B cell (primary cell): ENCODE measurements around the gene RSPH9. TPM values are rescaled to one million over a fixed set of nuclear protein-coding genes. Genes with fewer than 3 reads are reported as not detected.

Experiments
- ATAC-seq: fragments of 200-7000 bp; cut with Tn5 transposase; one replicate; pipeline ENCODE4 v1.10.0; 2021; ENCODE audit warnings: low read depth, mild to moderate bottlenecking, moderate number of reproducible peaks, moderate library complexity
- CTCF ChIA-PET: fragments of 350-600 bp; sonication (Branson Sonifier 250); formaldehyde crosslinking; loops from one replicate; lab custom pipeline; 2021; ENCODE audit warnings: antibody characterized with exemption, inconsistent platforms; lab: Charles Lee
- POLR2A ChIA-PET: fragments of 350-600 bp; sonication (Branson Sonifier 250); formaldehyde crosslinking; loops from one replicate; lab custom pipeline; 2021; ENCODE audit warnings: antibody characterized with exemption; lab: Charles Lee
- DNase-seq: peaks from one replicate; pipeline ENCODE4 v3.0.0; 2013
- H2AFZ ChIP-seq: 2 replicates; pipeline ENCODE4 v1.6.1; 2012; ENCODE audit warnings: mild to moderate bottlenecking, low read depth, low read length; ENCODE audit not compliant: insufficient read depth, poor library complexity, severe bottlenecking
- H3K27ac ChIP-seq, 2 donors: 1 replicate in 1 of 2; 2 replicates in 1 of 2; pipeline ENCODE4 v1.5.1; 2012 to 2013; ENCODE audit warnings: low read length in 2 of 2, mild to moderate bottlenecking in 2 of 2, moderate library complexity in 1 of 2
- H3K27me3 ChIP-seq, 4 experiments: fragments of 200-600 bp in 1 of 4; sonication (generic) in 1 of 4; replicated peaks in 1 of 4; 1 replicate in 2 of 4; 2 replicates in 2 of 4; pipeline versions ENCODE4 v1.6.1 to v1.7.0; 2013 to 2016; ENCODE audit warnings: low read length in 3 of 4, mild to moderate bottlenecking in 2 of 4, mixed read lengths in 1 of 4, moderate library complexity in 1 of 4; ENCODE audit not compliant: insufficient read depth in 4 of 4, control insufficient read depth in 3 of 4; ENCODE audit errors: control extremely low read depth in 1 of 4
- H3K36me3 ChIP-seq, 2 experiments: replicated peaks in 1 of 2; 1 replicate in 1 of 2; 2 replicates in 1 of 2; pipeline versions ENCODE4 v1.6.1 to v1.7.1; 2013; ENCODE audit warnings: low read length in 1 of 2; ENCODE audit not compliant: insufficient read depth in 2 of 2, control insufficient read depth in 1 of 2; ENCODE audit errors: control extremely low read depth in 1 of 2, extremely low read depth in 1 of 2
- H3K4me1 ChIP-seq, 2 donors: fragments of 200-600 bp in 1 of 2; sonication (generic) in 1 of 2; 1 replicate in 1 of 2; 2 replicates in 1 of 2; pipeline versions ENCODE4 v1.5.1 to v1.6.1; 2013 to 2017; ENCODE audit warnings: low read length in 2 of 2; ENCODE audit not compliant: control insufficient read depth in 2 of 2, insufficient read depth in 2 of 2
- H3K4me2 ChIP-seq: replicated peaks from 2 replicates; pipeline ENCODE3; 2012; ENCODE audit warnings: mild to moderate bottlenecking, low read depth, low read length; ENCODE audit not compliant: poor library complexity, severe bottlenecking
- H3K4me3 ChIP-seq, 5 experiments: fragments of 200-600 bp in 1 of 5; sonication (generic) in 1 of 5; 1 replicate in 3 of 5; 2 replicates in 2 of 5; pipeline versions ENCODE4 v1.5.1 to v1.7.0; 2011 to 2016; ENCODE audit warnings: low read length in 4 of 5, mild to moderate bottlenecking in 4 of 5, low read depth in 2 of 5, control low read depth in 1 of 5, moderate library complexity in 1 of 5; ENCODE audit not compliant: insufficient read depth in 1 of 5; ENCODE audit errors: control extremely low read depth in 1 of 5, extremely low read depth in 1 of 5
- H3K79me2 ChIP-seq: fragments of 200-600 bp; sonication (generic); one replicate; pipeline ENCODE4 v1.6.0; 2016; ENCODE audit warnings: low read length; ENCODE audit not compliant: control insufficient read depth, insufficient read depth
- H3K9ac ChIP-seq: fragments of 200-600 bp; sonication (generic); 2 replicates; pipeline ENCODE4 v1.6.1; 2017; ENCODE audit warnings: mild to moderate bottlenecking, low read length, moderate library complexity
- H3K9me3 ChIP-seq, 3 donors: one replicate each; pipeline versions ENCODE4 v1.6.1 to v1.7.1; 2013; ENCODE audit warnings: low read length in 2 of 3; ENCODE audit not compliant: control insufficient read depth in 2 of 3, insufficient read depth in 1 of 3; ENCODE audit errors: control extremely low read depth in 1 of 3
- H4K20me1 ChIP-seq: 2 replicates; pipeline ENCODE4 v1.6.0; 2012; ENCODE audit warnings: mild to moderate bottlenecking, low read length; ENCODE audit not compliant: insufficient read depth, control insufficient read depth, poor library complexity, severe bottlenecking
- H3K27ac Mint-ChIP-seq: one replicate; pipeline ENCODE4 v1.8.0; 2021; ENCODE audit warnings: mixed read lengths
- H3K27me3 Mint-ChIP-seq: one replicate; pipeline ENCODE4 v1.8.0; 2021; ENCODE audit warnings: mixed read lengths
- H3K4me1 Mint-ChIP-seq: one replicate; pipeline ENCODE4 v1.8.0; 2021; ENCODE audit warnings: mixed read lengths
- H3K4me3 Mint-ChIP-seq: one replicate; pipeline ENCODE4 v1.8.0; 2021; ENCODE audit warnings: mixed read lengths
- H3K9me3 Mint-ChIP-seq: one replicate; pipeline ENCODE4 v1.8.0; 2022; ENCODE audit warnings: mixed read lengths; ENCODE audit not compliant: insufficient read depth
- EZH2 ChIP-seq: IDR thresholded peaks from 2 replicates; pipeline ENCODE4 v1.6.1; 2012; ENCODE audit warnings: borderline replicate concordance, low read depth, mild to moderate bottlenecking, moderate library complexity, low read length; ENCODE audit not compliant: insufficient read depth, poor library complexity, severe bottlenecking
- WGBS: methylation state at CpG from one replicate; pipeline ENCODE4 v1.1.5; 2013; ENCODE audit warnings: missing lambda C conversion rate; ENCODE audit not compliant: insufficient coverage; 5-methylcytosine and 5-hydroxymethylcytosine counted together
- intact Hi-C: fragments of 100-400 bp; cut with micrococcal nuclease; formaldehyde crosslinking; loops from one replicate; pipeline ENCODE4 v1.10.0; 2022
- polyA plus RNA-seq: library from polyadenylated mRNA; depleted of rRNA; stranded (reverse); fragments of >200 nt; gene quantifications from 2 replicates; pipeline ENCODE4 v1.2.3, GENCODE V29; 2012
- total RNA-seq, 2 donors: library from RNA; stranded (reverse); fragments of 120-200 nt in 1 of 2; gene quantifications; 1 replicate in 1 of 2; 2 replicates in 1 of 2; pipeline versions ENCODE4 v1.2.3 to v1.2.4, GENCODE V29; 2013 to 2022
- TF ChIP-seq, protein P1 (sequence below): fragments of 200-600 bp; IDR thresholded peaks from one replicate; pipeline ENCODE4 v1.8.0; 2022; ENCODE audit warnings: antibody characterized with exemption, mild to moderate bottlenecking

RSPH9 gene
- total and polyA plus RNA-seq, 2 donors (not counting 1 experiment from before 2014, with no cell fraction given): 0.04 TPM; not detected in 1

DNA sequence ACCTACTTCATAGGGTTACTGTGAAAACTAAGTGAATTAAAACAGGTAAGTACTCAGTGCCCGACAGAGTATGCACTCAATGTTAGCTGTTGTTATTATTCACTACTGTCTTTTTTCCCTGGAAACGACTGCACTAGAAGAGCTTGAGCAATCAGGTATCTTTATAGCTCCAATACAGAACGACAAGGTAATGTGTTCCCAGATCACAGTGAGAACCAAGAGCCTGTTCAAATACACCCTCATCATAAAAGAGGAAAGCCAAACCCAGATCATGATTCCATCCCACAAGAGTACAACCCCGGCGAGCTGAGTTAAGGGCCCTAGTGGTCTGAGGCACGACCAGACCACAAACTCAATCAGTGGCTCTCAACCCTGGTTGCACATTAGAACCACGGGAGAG, 32.9 kb downstream of the RSPH9 start:
- intact Hi-C loops: no loop called here
- H3K4me1 ChIP-seq: no peaks in the 10 kb centered on the region
- TF ChIP-seq, protein P1, sequence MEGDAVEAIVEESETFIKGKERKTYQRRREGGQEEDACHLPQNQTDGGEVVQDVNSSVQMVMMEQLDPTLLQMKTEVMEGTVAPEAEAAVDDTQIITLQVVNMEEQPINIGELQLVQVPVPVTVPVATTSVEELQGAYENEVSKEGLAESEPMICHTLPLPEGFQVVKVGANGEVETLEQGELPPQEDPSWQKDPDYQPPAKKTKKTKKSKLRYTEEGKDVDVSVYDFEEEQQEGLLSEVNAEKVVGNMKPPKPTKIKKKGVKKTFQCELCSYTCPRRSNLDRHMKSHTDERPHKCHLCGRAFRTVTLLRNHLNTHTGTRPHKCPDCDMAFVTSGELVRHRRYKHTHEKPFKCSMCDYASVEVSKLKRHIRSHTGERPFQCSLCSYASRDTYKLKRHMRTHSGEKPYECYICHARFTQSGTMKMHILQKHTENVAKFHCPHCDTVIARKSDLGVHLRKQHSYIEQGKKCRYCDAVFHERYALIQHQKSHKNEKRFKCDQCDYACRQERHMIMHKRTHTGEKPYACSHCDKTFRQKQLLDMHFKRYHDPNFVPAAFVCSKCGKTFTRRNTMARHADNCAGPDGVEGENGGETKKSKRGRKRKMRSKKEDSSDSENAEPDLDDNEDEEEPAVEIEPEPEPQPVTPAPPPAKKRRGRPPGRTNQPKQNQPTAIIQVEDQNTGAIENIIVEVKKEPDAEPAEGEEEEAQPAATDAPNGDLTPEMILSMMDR: no peak
- no peak for TF ChIP-seq EZH2
- ChIA-PET POLR2A (no interaction called here), CTCF (interaction anchor here (1.2 to 2.6 kb wide), 2 partner anchors 10 kb away, joined by 3 to 20 read pairs; partner anchors contain the start of gene MRPS18A)
- Mint-ChIP-seq H3K4me3 (no peak overlapping the region), H3K27me3 (no peaks in the 10 kb centered on the region), H3K27ac (no peak overlapping the region), H3K4me1 (peaks cover 7% of the 10 kb centered on the region), H3K9me3 (no peaks in the 10 kb centered on the region)
- H3K27me3 ChIP-seq: no peaks in the 10 kb centered on the region
- H3K27ac ChIP-seq: no peak overlapping the region
- 96% methylated on average over 6 of the region's 7 CpGs for WGBS
- H3K79me2 ChIP-seq: peaks cover 37% of the 10 kb centered on the region
- H3K9me3 ChIP-seq: no peaks in the 10 kb centered on the region
- H4K20me1 ChIP-seq: peaks cover 66% of the 10 kb centered on the region
- H3K4me3 ChIP-seq: no peak overlapping the region
- no peak overlapping the region for H3K9ac ChIP-seq
- H3K36me3 ChIP-seq: peaks cover 28 to 83% of the 10 kb centered on the region in 2 experiments
- ATAC-seq: no peak
- no peak overlapping the region for H3K4me2 ChIP-seq
- DNase-seq: no peak
- no peak overlapping the region for H2AFZ ChIP-seq

DNA sequence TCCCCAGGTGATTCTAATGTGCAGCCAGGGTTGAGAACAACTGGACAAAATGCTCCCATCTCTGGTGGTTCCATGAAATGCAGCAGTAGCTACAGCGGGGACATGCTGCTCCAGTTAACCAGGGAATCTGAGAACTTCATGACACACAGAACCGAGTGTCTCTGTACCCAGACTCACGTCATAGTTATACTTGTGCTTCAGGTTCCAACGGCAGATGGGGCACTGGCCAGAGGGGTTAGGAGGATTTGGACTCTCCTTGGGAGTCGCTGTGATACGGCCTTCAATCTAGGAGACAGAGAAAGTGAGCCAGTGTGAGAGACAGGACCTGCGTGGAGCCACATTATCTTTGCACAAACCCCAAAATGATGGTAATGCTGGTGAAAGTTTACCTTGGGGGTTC, 33.5 kb downstream of the RSPH9 start:
- CTCF ChIA-PET: interaction anchor here (1.0 to 2.6 kb wide), 3 partner anchors 10 to 393 kb away, joined by 3 to 20 read pairs (median 3); partner anchors contain the start of gene MRPS18A
- H3K9ac ChIP-seq: no peak overlapping the region
- intact Hi-C loops: no loop called here
- Mint-ChIP-seq H3K27me3 (no peaks in the 10 kb centered on the region), H3K27ac (no peak overlapping the region), H3K4me1 (peaks cover 12% of the 10 kb centered on the region), H3K4me3 (no peak overlapping the region), H3K9me3 (no peaks in the 10 kb centered on the region)
- no peaks in the 10 kb centered on the region for H3K9me3 ChIP-seq
- H3K27me3 ChIP-seq: no peaks in the 10 kb centered on the region
- peaks cover 28 to 89% of the 10 kb centered on the region in 2 experiments for H3K36me3 ChIP-seq
- DNase-seq: no peak
- POLR2A ChIA-PET: no interaction called here
- H2AFZ ChIP-seq: no peak overlapping the region
- WGBS: 98% methylated on average over 7 of the region's 7 CpGs
- no peak overlapping the region for H3K27ac ChIP-seq
- peaks cover 43% of the 10 kb centered on the region for H3K79me2 ChIP-seq
- no peak for ATAC-seq
- H4K20me1 ChIP-seq: peaks cover 72% of the 10 kb centered on the region
- no peak for TF ChIP-seq EZH2
- TF ChIP-seq, protein P1: no peak
- no peak overlapping the region for H3K4me3 ChIP-seq
- H3K4me1 ChIP-seq: peaks cover 3% of the 10 kb centered on the region in 2 donors
- H3K4me2 ChIP-seq: no peak overlapping the region
